Stimulated activated CD4-positive, alpha-beta T cell treated with anti-CD3 and anti-CD28 coated beads, Interleukin-12 subunit alpha, Interleukin-12 subunit beta, amount 100 ng/mL, for 4 hours (primary cell): Measurements from ENCODE around the gene RTKN2.
"Not testable (repeated sequence)": the region's sequence is repeated elsewhere in the genome, so short reads cannot be mapped to it uniquely, and the experiment has no call there.

ENCODE experiments used
- DNase-seq: peaks from one replicate; pipeline ENCODE4 v3.0.0-alpha.2; 2020

The RTKN2 gene

DNA sequence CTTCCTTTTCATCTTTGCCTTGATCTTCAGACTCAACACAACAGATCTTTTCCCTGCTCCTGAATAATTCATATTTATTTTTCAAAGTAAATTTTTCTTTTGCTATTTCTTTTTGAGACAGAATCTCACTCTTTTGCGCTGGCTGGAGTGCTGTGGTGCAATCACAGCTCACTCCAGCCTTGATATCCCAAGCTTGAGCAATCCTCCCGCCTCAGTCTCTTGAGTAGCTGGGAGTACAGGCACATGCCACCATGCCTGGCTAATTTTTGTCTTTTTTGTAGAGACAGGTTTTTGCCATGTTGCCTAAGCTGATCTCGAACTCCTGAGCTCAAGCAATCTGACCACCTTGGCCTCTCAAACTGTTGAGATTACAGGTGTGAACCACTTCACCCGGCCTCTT, 9.2 kb downstream of the RTKN2 start:
- DNase-seq: no peak

GRCh38 chr10:62258926-62259325, 9.7 kb downstream of the RTKN2 start:
- DNase-seq: no peak

- no peak for DNase-seq
These were observed 14.9 kb downstream of the RTKN2 start for GRCh38 chr10:62253704-62254103.

DNA sequence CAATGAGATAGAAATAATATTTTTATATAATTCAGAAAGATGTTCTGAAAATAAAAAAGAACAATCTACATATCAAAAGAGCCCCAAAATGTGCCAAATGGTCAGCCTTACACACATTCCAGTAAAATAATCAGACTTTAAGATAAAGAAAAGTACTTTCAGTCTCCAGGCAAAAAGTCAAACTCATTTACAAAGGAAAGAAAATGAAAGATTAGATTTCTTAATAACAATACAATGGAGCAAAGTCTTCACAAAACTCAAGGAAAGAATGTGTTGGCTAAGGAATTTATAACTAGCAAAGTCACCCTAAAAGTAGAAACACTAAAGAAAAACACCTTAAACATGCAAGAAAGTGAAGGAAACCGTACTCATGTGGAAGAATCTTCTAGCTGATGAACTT, 16.6 kb downstream of the RTKN2 start:
- DNase-seq: no peak

DNA sequence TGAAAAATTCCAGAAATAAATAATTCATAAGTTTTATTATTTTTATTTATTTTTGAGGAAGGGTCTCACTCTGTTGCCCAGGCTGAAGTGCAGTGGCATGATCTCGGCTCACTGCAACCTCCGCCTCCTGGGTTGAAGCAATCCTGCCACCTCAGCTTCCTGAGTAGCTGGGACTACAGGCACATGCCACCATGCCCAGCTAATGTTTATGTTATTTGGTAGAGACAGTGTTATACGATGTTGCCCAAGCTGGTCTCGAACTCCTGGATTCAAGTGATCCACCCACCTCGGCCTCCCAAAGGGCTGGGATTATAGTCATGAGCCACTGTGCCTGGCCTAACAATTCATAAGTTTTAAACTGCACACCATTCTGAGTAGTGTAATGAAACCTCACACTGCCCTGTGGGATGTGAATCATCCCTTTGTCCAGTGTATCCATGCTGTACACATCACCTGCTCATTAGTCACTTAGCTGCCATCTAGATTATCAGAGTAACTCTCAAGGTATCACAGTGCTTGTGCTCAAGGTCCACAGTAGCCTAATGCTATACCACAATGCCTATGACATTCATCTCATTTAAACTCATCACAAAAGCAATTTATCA, 17.9 kb downstream of the RTKN2 start:
- DNase-seq: no peak

- DNase-seq: no peak
These were observed 18.7 kb downstream of the RTKN2 start for GRCh38 chr10:62249957-62250356.

GRCh38 chr10:62248465-62248864, 20.2 kb downstream of the RTKN2 start:
- DNase-seq: no peak

- DNase-seq: no peak
These were observed 23.7 kb downstream of the RTKN2 start for GRCh38 chr10:62244785-62245467.

- DNase-seq: no peak
These were observed 24.6 kb downstream of the RTKN2 start for GRCh38 chr10:62244088-62244487.

- no peak for DNase-seq
These were observed 25.0 kb downstream of the RTKN2 start for GRCh38 chr10:62243647-62243997.

- not testable (repeated sequence) for DNase-seq
These were observed 25.5 kb downstream of the RTKN2 start for GRCh38 chr10:62242965-62243646.

DNA sequence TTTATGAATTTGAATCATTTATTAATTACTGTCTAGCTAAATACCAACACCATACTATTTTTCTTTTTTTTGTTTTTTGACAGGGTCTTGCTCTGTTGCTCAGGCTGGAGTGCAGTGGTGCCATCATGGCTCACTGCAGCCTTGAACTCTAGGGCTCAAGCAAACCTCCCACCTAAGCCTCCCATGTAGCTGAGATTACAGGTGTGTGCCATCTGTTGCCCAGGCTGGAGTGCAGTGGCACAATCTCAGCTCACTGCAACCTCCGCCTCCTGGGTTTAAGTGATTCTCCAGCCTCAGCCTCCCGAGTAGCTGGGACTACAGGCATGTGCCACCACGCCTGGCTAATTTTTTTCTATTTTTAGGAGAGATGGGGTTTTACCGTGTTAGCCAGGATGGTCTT, 27.1 kb downstream of the RTKN2 start:
- DNase-seq: not testable (repeated sequence)

DNA sequence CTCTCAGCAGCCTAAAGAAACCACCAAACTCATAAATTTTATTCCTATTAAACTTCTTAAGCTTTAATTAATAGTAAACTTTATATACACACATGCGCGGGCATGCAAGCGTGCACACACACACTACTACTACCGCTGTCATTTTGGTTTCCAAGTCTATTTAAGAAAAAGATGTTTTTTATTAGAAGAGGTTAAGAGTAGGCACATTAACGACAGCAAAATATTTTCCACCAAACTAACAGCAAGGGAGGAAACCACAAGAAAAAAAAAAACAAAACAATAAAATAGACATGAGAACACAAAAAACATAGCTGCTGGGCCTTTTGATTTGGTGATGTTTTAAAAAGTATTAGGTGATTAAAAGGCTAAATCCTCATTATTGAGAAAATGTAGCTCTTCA, 28.6 kb downstream of the RTKN2 start:
- DNase-seq: no peak

- DNase-seq: no peak
These were observed 29.8 kb downstream of the RTKN2 start for GRCh38 chr10:62238880-62239279.

GRCh38 chr10:62237966-62238365, 30.7 kb downstream of the RTKN2 start:
- DNase-seq: no peak

DNA sequence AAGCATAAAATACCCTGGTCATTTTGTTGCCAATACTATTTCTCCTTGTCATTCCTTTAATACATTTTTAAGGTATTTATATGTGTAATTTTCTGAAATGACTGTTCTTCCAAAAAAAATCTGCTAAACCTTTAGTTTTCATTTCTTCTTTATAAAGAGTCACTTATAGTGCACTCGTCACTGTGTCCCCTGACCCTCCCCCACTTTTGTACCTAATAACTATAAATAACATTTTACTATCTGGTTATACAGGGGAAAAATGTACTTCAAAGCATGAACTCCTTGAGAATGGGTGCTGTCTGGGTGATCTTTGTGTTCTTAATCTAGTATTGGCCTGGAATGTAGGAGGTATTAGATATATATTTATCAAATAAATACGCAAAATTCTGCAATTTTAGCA, 31.1 kb downstream of the RTKN2 start:
- no peak for DNase-seq

DNA sequence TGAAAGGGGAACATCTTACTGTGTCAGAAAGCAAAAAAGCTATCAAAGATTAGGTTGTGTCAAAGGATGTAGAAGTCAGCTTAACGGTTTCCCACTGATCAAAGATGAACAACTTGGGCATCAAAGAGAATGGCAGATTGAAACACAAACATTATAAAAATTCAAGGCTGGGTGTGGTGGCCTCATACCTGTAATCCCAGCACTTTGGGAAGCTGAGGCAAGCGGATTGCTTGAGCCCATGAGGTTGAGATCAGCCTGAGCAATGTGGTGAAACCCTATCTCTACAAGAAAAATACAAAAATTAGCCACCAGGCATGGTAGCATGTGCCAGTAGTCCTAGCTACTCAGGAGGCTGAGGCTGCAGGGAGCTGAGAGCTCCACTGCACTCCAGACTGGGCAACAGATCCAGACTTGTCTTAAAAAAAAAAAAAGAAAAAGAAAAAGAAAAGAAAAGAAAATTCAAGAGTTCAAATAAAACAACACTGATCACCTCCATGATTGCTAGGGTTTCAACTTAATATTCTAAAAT, 34.5 kb downstream of the RTKN2 start:
- DNase-seq: no peak

DNA sequence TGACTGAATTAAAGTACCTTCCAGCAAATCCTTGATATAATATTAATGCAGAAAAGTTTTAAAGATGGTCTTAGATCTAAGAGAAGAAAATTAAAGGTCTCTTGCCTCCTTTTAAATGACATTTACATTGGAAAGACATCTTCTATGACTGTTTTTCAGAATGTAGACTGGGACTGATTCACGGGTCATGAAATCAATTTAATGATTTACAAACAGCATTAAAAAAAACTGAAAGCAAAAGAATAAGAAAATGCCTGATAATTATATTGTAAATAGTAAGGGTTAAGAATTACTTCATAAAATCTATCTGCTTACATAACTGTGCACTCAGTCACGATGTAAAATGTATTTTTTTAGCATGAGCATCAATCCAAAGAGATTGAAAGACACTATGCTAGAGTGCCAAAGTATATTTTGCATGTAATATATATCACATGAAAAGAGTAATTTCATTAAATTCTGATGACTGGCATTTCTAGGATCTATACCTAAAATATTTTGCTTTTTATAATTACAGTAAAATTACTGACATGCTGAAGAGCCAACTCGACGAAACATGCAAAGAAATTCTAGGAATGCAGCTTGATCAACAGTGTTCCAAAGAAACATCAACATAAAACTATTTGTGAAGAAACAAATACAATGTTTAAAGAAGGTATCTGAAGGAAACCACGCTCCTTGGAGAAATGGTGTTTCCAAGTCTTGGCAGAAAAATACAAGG, 35.1 kb downstream of the RTKN2 start:
- DNase-seq: no peak

DNA sequence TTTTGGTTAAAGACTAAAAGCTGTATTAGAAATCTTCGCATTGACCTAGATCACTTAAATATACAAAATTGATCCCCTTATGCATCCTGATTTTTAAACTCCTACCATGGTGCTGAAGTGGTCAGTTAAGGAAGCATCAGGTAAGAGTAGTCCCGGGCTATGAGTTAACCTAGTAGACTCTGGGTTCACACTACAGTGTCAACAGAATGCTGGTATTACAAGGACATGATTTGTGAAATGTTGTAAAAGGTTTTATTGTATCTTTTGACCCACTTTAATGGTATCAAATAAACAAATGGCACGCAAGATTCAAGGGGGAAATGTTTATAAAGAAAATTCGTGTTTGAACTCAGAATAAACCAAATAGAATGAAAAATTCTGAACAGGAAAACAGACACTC, 36.8 kb downstream of the RTKN2 start:
- no peak for DNase-seq

DNA sequence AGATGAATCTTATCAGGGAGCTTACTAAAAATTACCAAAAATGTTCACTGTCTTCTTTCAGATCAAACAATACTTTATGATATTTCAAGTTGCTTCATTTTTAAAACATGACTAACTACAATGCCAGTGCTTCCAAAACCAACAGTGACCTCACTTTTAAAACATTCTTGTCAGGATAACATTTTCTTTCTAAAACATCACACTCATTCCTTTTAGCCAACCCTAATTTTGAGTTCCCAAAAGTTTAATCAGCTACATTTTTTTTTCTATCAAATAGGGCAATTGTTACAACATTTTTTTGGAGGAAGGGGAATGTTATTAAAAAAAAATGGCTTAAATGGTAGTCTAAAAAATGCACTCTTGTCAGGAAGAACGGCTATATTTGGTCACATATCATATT, 37.3 kb downstream of the RTKN2 start:
- no peak for DNase-seq

- no peak for DNase-seq
These were observed 38.1 kb downstream of the RTKN2 start for GRCh38 chr10:62230344-62231121.

- no peak for DNase-seq
These were observed 43.3 kb downstream of the RTKN2 start for GRCh38 chr10:62225362-62225761.

DNA sequence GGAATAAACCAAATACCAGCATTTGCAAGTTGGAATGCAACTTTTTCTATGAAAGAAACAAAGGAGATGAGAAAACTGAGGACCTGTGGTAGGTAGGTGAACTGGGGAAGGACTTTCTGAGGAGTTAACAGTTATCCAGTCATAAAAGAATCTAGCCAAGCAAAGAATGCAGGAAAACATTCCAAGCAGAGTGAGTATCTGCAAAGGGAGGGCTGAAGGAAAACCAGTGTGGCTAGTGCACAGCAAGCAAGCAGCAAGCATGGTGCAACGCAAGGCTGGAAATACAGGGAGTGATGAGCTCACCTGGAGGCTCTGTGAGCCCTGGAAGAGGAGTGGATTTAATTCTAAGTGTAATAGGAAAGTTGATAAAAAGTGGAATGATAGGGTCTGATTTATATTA, 44.0 kb downstream of the RTKN2 start:
- DNase-seq: no peak
